ENCODE measurements around the gene NSDHL. TPM values are rescaled to one million over a fixed set of nuclear protein-coding genes. Genes with fewer than 3 reads are reported as not detected.

NSDHL gene
- total and polyA plus RNA-seq, 10 donors = 6.1 to 11.2 (median 9.0) TPM

DNA sequence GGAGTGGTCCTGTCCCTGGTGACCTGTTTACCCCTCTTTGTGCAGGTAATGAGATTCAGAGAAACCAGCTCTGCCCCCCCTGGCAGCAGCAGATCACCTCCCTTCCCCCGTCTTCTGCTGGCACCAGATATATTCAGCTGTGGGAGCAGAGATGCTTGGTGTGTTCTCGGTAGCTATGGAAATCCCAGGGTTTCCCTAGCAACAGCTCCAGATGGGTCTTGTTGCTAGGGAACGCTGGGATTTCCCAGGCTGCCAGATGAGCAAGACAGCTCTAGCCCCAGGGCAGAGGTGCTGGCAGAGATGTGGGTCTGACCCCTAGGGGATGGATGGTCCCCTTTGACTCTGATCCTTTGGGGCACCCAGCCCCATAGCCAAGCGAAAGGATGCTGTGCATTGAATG is 20.5 kb upstream of the NSDHL start:
- H3K4me1 ChIP-seq = no peaks in the 10 kb centered on the region
- H3K27ac ChIP-seq = no peak overlapping the region
- no peak for DNase-seq
- H3K4me3 ChIP-seq = no peak overlapping the region
- no peak for TF ChIP-seq POLR2AphosphoS5 (IDR thresholded peaks at IDR 0.05)
- H3K36me3 ChIP-seq = no peaks in the 10 kb centered on the region
- WGBS, 5 donors = 57 to 78% (median 66%) methylated on average over 2 to 4 of the region's 4 CpGs
- no peaks in the 10 kb centered on the region for H3K9me3 ChIP-seq
- intact Hi-C loops (cut with DNase I; ENCODE audit: low total_unique reads) = no loop called here
- peaks cover 0 to 12% (median 0%) of the 10 kb centered on the region in 7 donors for H3K27me3 ChIP-seq (replicated peaks in 1 of 7)

DNA sequence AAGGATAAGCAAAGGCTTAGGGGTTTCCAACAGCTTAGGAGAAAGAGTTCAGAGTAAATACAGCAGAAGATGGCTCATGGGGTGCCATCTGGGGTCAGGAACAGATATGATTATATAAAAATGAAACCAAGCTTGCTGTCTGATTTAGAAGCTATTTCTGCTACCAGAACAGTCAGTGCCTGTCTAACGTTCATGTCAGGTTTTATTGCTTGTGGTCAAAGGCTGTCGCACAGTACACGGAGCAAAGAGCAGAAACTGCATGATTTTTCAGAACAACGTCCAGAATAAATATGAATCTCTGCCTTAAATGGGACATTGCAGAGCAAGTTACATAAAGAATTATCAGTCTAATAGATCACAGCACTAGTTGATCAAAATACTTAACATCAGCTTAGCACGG is 17.7 kb upstream of the NSDHL start:
- 24 to 53% (median 32%) methylated on average over 5 of the region's 5 CpGs for WGBS, 5 donors
- Histone ChIP-seq H3K27ac (no peak overlapping the region), H3K27me3 (replicated peaks in 1 of 7) (peaks cover 0 to 12% (median 0%) of the 10 kb centered on the region in 7 donors), H3K36me3 (no peaks in the 10 kb centered on the region), H3K4me3 (no peak overlapping the region), H3K4me1 (no peaks in the 10 kb centered on the region), H3K9me3 (no peaks in the 10 kb centered on the region)
- no peak for DNase-seq
- intact Hi-C loops (cut with DNase I; ENCODE audit: low total_unique reads) = no loop called here
- no peak for TF ChIP-seq POLR2AphosphoS5 (IDR thresholded peaks at IDR 0.05)
- TF ChIP-seq POLR2A (IDR thresholded peaks at IDR 0.05) = no peak
- TF ChIP-seq, protein P1, sequence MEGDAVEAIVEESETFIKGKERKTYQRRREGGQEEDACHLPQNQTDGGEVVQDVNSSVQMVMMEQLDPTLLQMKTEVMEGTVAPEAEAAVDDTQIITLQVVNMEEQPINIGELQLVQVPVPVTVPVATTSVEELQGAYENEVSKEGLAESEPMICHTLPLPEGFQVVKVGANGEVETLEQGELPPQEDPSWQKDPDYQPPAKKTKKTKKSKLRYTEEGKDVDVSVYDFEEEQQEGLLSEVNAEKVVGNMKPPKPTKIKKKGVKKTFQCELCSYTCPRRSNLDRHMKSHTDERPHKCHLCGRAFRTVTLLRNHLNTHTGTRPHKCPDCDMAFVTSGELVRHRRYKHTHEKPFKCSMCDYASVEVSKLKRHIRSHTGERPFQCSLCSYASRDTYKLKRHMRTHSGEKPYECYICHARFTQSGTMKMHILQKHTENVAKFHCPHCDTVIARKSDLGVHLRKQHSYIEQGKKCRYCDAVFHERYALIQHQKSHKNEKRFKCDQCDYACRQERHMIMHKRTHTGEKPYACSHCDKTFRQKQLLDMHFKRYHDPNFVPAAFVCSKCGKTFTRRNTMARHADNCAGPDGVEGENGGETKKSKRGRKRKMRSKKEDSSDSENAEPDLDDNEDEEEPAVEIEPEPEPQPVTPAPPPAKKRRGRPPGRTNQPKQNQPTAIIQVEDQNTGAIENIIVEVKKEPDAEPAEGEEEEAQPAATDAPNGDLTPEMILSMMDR (IDR thresholded peaks at IDR 0.05 in 8 of 11, conservative IDR thresholded peaks at IDR 0.05 in 3 of 11) = no peak

DNA sequence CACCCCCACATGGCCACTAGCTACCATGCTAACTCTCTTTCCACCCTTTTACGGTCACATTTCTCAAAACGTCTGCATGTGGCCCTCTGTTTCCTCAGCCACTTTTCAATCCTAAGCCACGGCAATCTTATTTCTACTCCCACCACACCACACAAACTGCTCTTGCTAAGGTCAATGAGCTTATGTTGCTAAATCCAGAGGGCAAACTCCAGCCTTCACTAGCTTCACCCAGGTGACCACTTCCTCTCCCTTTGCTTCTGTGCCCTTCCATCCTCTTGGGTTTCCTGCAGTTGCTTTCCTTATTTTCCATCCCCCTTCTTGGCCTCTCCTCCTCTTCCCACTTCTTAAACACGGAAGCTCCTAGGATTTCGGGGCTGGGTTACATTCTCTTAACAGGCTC is 16.8 kb upstream of the NSDHL start:
- intact Hi-C loops (cut with DNase I; ENCODE audit: low total_unique reads) = no loop called here
- DNase-seq = no peak
- Histone ChIP-seq H3K27ac (no peak overlapping the region), H3K4me1 (no peaks in the 10 kb centered on the region), H3K27me3 (replicated peaks in 1 of 7) (peaks cover 0 to 12% (median 0%) of the 10 kb centered on the region in 7 donors), H3K36me3 (no peaks in the 10 kb centered on the region), H3K9me3 (no peaks in the 10 kb centered on the region), H3K4me3 (no peak overlapping the region)
- TF ChIP-seq POLR2AphosphoS5 (IDR thresholded peaks at IDR 0.05) (no peak), POLR2A (IDR thresholded peaks at IDR 0.05) (no peak)
- TF ChIP-seq, protein P1 (IDR thresholded peaks at IDR 0.05 in 8 of 11, conservative IDR thresholded peaks at IDR 0.05 in 3 of 11) = no peak
- 44 to 83% (median 71%) methylated on average over 5 of the region's 5 CpGs for WGBS, 5 donors

DNA sequence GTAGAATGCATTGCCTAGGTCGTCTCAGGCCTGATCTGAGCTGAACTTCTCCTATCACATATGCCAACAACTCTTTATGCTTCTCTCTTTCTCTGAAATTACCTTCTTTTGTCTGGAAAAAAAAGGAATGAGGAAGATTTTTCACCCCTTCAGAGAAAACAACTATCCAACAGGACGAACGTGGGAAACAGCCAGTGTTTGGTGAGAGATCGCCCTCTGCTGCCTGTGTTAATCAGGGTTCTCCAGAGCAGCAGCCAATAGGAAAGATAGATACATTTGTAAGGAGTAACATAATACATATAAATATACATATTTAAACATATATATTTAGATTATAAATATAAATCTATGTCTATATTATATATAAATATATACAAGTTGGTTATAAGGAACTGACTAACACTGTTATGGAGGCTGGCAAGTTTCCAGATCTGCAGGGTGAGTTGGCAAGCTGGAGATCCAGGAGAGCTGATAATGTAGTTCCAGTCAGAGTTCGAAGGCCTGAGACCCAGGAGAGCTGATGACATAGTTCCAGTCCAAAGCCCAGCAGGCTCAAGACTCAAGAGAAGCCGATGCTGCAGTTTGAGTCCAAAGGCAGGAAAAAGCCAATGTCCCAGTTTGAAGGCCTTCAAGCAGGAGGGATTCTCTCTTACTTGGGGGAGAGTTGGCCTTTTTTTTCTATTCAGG is 13.6 kb upstream of the NSDHL start:
- no peak for TF ChIP-seq POLR2A (IDR thresholded peaks at IDR 0.05)
- TF ChIP-seq, protein P1 (IDR thresholded peaks at IDR 0.05 in 8 of 11, conservative IDR thresholded peaks at IDR 0.05 in 3 of 11) = peak in 3 of 11 experiments; percentile 11 to 25 (median 17)
- DNase-seq = no peak
- 32 to 39% (median 32%) methylated on average over 6 of the region's 6 CpGs for WGBS, 5 donors
- H3K4me1 ChIP-seq = no peaks in the 10 kb centered on the region
- intact Hi-C loops (cut with DNase I; ENCODE audit: low total_unique reads) = no loop called here
- H3K27me3 ChIP-seq (replicated peaks in 1 of 7) = peaks cover 0 to 12% (median 0%) of the 10 kb centered on the region in 7 donors
- H3K4me3 ChIP-seq = no peak overlapping the region
- no peaks in the 10 kb centered on the region for H3K9me3 ChIP-seq
- H3K36me3 ChIP-seq = no peaks in the 10 kb centered on the region
- H3K27ac ChIP-seq = no peak overlapping the region

Data from spleen (tissue), 11 donors.